Neural cell (in vitro differentiated cells): Measurements from ENCODE around the gene DDC. TPM values are rescaled to one million over a fixed set of nuclear protein-coding genes. Genes with fewer than 3 reads are reported as not detected.

Source experiments
- H2AFZ ChIP-seq: fragments of 200-600, 300-800 bp; sonication (generic), shearing (Covaris generic); 2 replicates; pipeline ENCODE4 v1.6.0; 2014; ENCODE audit warnings: low read depth, mild to moderate bottlenecking, antibody characterized with exemption, low read length, moderate library complexity
- H3F3A ChIP-seq: fragments of 200-600 bp; shearing (Covaris generic); 2 replicates; pipeline ENCODE4 v1.6.1; 2016; ENCODE audit warnings: mild to moderate bottlenecking, moderate library complexity, mixed read lengths, antibody characterized with exemption, low read length; ENCODE audit not compliant: insufficient read depth, poor library complexity, severe bottlenecking
- H3K27ac ChIP-seq: fragments of 200-600, 300-800 bp; sonication (generic), shearing (Covaris generic); 2 replicates; pipeline ENCODE4 v1.5.1; 2014; ENCODE audit warnings: mild to moderate bottlenecking, low read length, moderate library complexity
- H3K27me3 ChIP-seq: fragments of 300-800, 200-600 bp; sonication (generic), shearing (Covaris generic); 2 replicates; pipeline ENCODE4 v1.6.0; 2014; ENCODE audit warnings: mild to moderate bottlenecking, low read depth, low read length, moderate library complexity; ENCODE audit not compliant: insufficient read depth
- H3K36me3 ChIP-seq: fragments of 300-800, 200-600 bp; sonication (generic), shearing (Covaris generic); 2 replicates; pipeline ENCODE4 v1.5.1; 2014; ENCODE audit warnings: mild to moderate bottlenecking, antibody characterized with exemption, low read length, moderate library complexity; ENCODE audit not compliant: insufficient read depth
- H3K4me2 ChIP-seq: fragments of 300-800, 200-600 bp; sonication (generic), shearing (Covaris generic); 2 replicates; pipeline ENCODE4 v1.6.0; 2014; ENCODE audit warnings: mild to moderate bottlenecking, low read length
- H3K4me3 ChIP-seq: fragments of 300-800, 200-600 bp; sonication (generic), shearing (Covaris generic); 2 replicates; pipeline ENCODE4 v1.5.1; 2014; ENCODE audit warnings: mild to moderate bottlenecking, low read length, moderate library complexity
- H3K79me2 ChIP-seq: fragments of 200-600 bp; shearing (Covaris generic); replicated peaks from 2 replicates; pipeline ENCODE4 v1.6.0; 2014; ENCODE audit warnings: mild to moderate bottlenecking, low read length, moderate library complexity; ENCODE audit not compliant: insufficient read depth
- H3K9ac ChIP-seq: fragments of 300-800, 200-600 bp; sonication (generic), shearing (Covaris generic); 2 replicates; pipeline ENCODE4 v1.6.1; 2016; ENCODE audit warnings: mild to moderate bottlenecking, low read length, mixed read lengths
- H3K9me2 ChIP-seq: fragments of 200-600 bp; shearing (Covaris generic); 2 replicates; pipeline ENCODE4 v1.6.1; 2016; ENCODE audit warnings: mild to moderate bottlenecking, low read length, mixed read lengths; ENCODE audit not compliant: insufficient read depth
- H3K9me3 ChIP-seq: fragments of 200-600, 300-800 bp; sonication (generic), shearing (Covaris generic); 2 replicates; pipeline ENCODE4 v1.6.1; 2016; ENCODE audit warnings: mild to moderate bottlenecking, mixed run types, low read length, moderate library complexity, mixed read lengths
- H4K20me1 ChIP-seq: fragments of 200-600 bp; shearing (Covaris generic); 2 replicates; pipeline ENCODE4 v1.6.1; 2016; ENCODE audit warnings: mild to moderate bottlenecking, mixed run types; ENCODE audit not compliant: insufficient read depth
- CTCF ChIP-seq: fragments of 450-650 bp; IDR thresholded peaks from 2 replicates; pipeline ENCODE4 v1.5.1; 2014; ENCODE audit warnings: antibody characterized with exemption, mild to moderate bottlenecking, moderate library complexity; ENCODE audit not compliant: poor library complexity, severe bottlenecking
- EP300 ChIP-seq: fragments of 450-650 bp; conservative IDR thresholded peaks from 2 replicates; pipeline ENCODE4 v1.6.1; 2014; ENCODE audit warnings: antibody characterized with exemption, mild to moderate bottlenecking, moderate library complexity; ENCODE audit not compliant: poor library complexity, severe bottlenecking
- EZH2 ChIP-seq: fragments of 200-600, 300-800 bp; shearing (Covaris generic), sonication (generic); IDR thresholded peaks from 2 replicates; pipeline ENCODE4 v1.6.1; 2014; ENCODE audit warnings: antibody characterized with exemption, low read length, borderline replicate concordance, mild to moderate bottlenecking; ENCODE audit not compliant: insufficient read depth, poor library complexity, severe bottlenecking
- MXI1 ChIP-seq: fragments of 450-650 bp; conservative IDR thresholded peaks from 2 replicates; pipeline ENCODE4 v1.6.1; 2014; ENCODE audit warnings: antibody characterized with exemption, mild to moderate bottlenecking; ENCODE audit not compliant: poor library complexity, severe bottlenecking
- POLR2AphosphoS5 ChIP-seq: IDR thresholded peaks from 2 replicates; pipeline ENCODE4 v1.6.1; 2012
- RAD21 ChIP-seq: fragments of 450-650 bp; conservative IDR thresholded peaks from 2 replicates; pipeline ENCODE4 v1.6.1; 2014; ENCODE audit warnings: antibody characterized with exemption, mild to moderate bottlenecking, moderate library complexity
- REST ChIP-seq: IDR thresholded peaks from 2 replicates; pipeline ENCODE4 v1.6.1; 2012; ENCODE audit warnings: borderline replicate concordance
- SMC3 ChIP-seq: fragments of 450-650 bp; conservative IDR thresholded peaks from 2 replicates; pipeline ENCODE4 v1.6.1; 2014; ENCODE audit warnings: antibody characterized with exemption, mild to moderate bottlenecking, moderate library complexity; ENCODE audit not compliant: poor library complexity
- TAF1 ChIP-seq: IDR thresholded peaks from 2 replicates; pipeline ENCODE4 v1.6.1; 2012; ENCODE audit warnings: low read depth
- polyA plus RNA-seq: library from polyadenylated mRNA; depleted of rRNA; stranded (reverse); fragments of >200 nt; gene quantifications from 2 replicates; pipeline ENCODE4 v1.2.3, GENCODE V29; 2014

DDC gene
- polyA plus RNA-seq, 1 donor from 2014 or later = 42.9 TPM

- Histone ChIP-seq H3F3A (no peaks in the 10 kb centered on the region), H3K79me2 (no peaks in the 10 kb centered on the region), H3K4me2 (no peak overlapping the region), H3K9me3 (no peaks in the 10 kb centered on the region), H3K9me2 (no peaks in the 10 kb centered on the region), H3K4me3 (no peak overlapping the region), H3K27me3 (no peaks in the 10 kb centered on the region), H3K9ac (no peak overlapping the region), H3K27ac (no peak overlapping the region), H4K20me1 (no peaks in the 10 kb centered on the region), H2AFZ (no peak overlapping the region), H3K36me3 (no peaks in the 10 kb centered on the region)
- TF ChIP-seq REST = no peak
- TF ChIP-seq EZH2 = no peak
- no peak for TF ChIP-seq TAF1
- TF ChIP-seq EP300 = no peak
- TF ChIP-seq POLR2AphosphoS5 = no peak
- no peak for TF ChIP-seq MXI1
- no peak for TF ChIP-seq RAD21
- no peak for TF ChIP-seq CTCF
Measured at GRCh38 chr7:50421043-50421442, 144.2 kb downstream of the DDC start.

- Histone ChIP-seq H3F3A (no peaks in the 10 kb centered on the region), H4K20me1 (no peaks in the 10 kb centered on the region), H3K9ac (no peak overlapping the region), H3K9me2 (no peaks in the 10 kb centered on the region), H3K27ac (no peak overlapping the region), H2AFZ (no peak overlapping the region), H3K4me3 (no peak overlapping the region), H3K79me2 (no peaks in the 10 kb centered on the region), H3K4me2 (no peak overlapping the region), H3K27me3 (no peaks in the 10 kb centered on the region), H3K9me3 (no peaks in the 10 kb centered on the region), H3K36me3 (no peaks in the 10 kb centered on the region)
- no peak for TF ChIP-seq EP300
- no peak for TF ChIP-seq EZH2
- no peak for TF ChIP-seq CTCF
- TF ChIP-seq RAD21 = no peak
- no peak for TF ChIP-seq TAF1
- TF ChIP-seq MXI1 = no peak
- no peak for TF ChIP-seq POLR2AphosphoS5
- TF ChIP-seq SMC3 = no peak
- no peak for TF ChIP-seq REST
Measured at GRCh38 chr7:50418526-50419290, 146.5 kb downstream of the DDC start.
